Stomach (tissue), 9 donors: Measurements from ENCODE around the gene NPY4R. TPM values are rescaled to one million over a fixed set of nuclear protein-coding genes. Genes with fewer than 3 reads are reported as not detected.
"Not testable (repeated sequence)": the region's sequence is repeated elsewhere in the genome, so short reads cannot be mapped to it uniquely, and the experiment has no call there.

Experiments used
- DNase-seq, 2 donors: peaks; one replicate each; pipeline versions ENCODE4 v3.0.0 to v3.0.0-alpha.2; 2013 to 2019
- H3K27ac ChIP-seq, 5 donors: fragments of 200-600 bp in 4 of 5; sonication (generic) in 4 of 5; one replicate each; pipeline ENCODE4 v1.5.1; 2013 to 2019; ENCODE audit warnings: mild to moderate bottlenecking in 1 of 5, moderate library complexity in 1 of 5
- H3K27me3 ChIP-seq, 3 donors: fragments of 200-600 bp; sonication (generic); one replicate each; pipeline ENCODE4 v1.5.1; 2017 to 2019; ENCODE audit warnings: mixed run types in 1 of 3
- H3K36me3 ChIP-seq, 4 donors: fragments of 200-600 bp; sonication (generic); 1 replicate in 3 of 4; 2 replicates in 1 of 4; pipeline ENCODE4 v1.5.1; 2016 to 2019
- H3K4me1 ChIP-seq, 4 donors: fragments of 200-600 bp; sonication (generic); one replicate each; pipeline ENCODE4 v1.5.1; 2016 to 2019
- H3K4me3 ChIP-seq, 4 donors: fragments of 200-600 bp; sonication (generic) in 3 of 4; one replicate each; pipeline ENCODE4 v1.5.1; 2016 to 2019; ENCODE audit warnings: mild to moderate bottlenecking in 1 of 4
- H3K9me3 ChIP-seq, 4 donors: fragments of 200-600 bp; sonication (generic); one replicate each; pipeline ENCODE4 v1.5.1; 2016 to 2019
- WGBS, 5 donors: extraction: QIAGEN DNeasy Blood & Tissue Kit in 3 of 5; methylation state at CpG; one replicate each; pipeline versions ENCODE4 v1.1.5 to v1.1.7; 2013 to 2018; 5-methylcytosine and 5-hydroxymethylcytosine counted together
- intact Hi-C: fragments of 100-400 bp; cut with DNase I; formaldehyde crosslinking; loops from one replicate; pipeline ENCODE4 v1.15.1; 2023; ENCODE audit warnings: low total_unique reads
- polyA plus RNA-seq, 3 donors: library from polyadenylated mRNA; stranded (reverse); fragments of 200-250 nt; gene quantifications; one replicate each; pipeline ENCODE4 v1.2.3, GENCODE V29; 2013
- total RNA-seq, 5 donors: library from RNA; depleted of rRNA; stranded (reverse); fragments of >200 nt; gene quantifications; one replicate each; pipeline versions ENCODE4 v1.1.0 to v1.2.3, GENCODE V29; 2014 to 2016
- donor health status: healthy with polysubstance abuse.
- donor health status: Bipolar disorder and iron deficiency.
- donor health status: healthy.

Gene NPY4R
- total and polyA plus RNA-seq, 8 donors, result 0.19 to 22.9 (median 3.0) TPM; not detected in 5

GRCh38 chr10:46462276-46462675 lies 3.5 kb downstream of the NPY4R start:
- DNase-seq, result not testable (repeated sequence)
- WGBS, 5 donors, result 80 to 92% (median 87%) methylated on average over 6 of the region's 10 CpGs; no CpG with 5 or more reads in 1 of the 5 donors

GRCh38 chr10:46459579-46459978 lies 6.2 kb downstream of the NPY4R start:
- H3K4me1 ChIP-seq, intact Hi-C loops, H3K27ac ChIP-seq, H3K4me3 ChIP-seq, H3K36me3 ChIP-seq, DNase-seq, H3K27me3 ChIP-seq, H3K9me3 ChIP-seq: not testable (repeated sequence)
- 92% methylated on average over 3 of the region's 7 CpGs; no CpG with 5 or more reads in 4 of the 5 donors for WGBS, 5 donors

More at GRCh38 chr10:46462276-46462675, 3.5 kb downstream of the NPY4R start:
- H3K4me3 ChIP-seq, H3K9me3 ChIP-seq, H3K4me1 ChIP-seq, intact Hi-C loops, H3K27ac ChIP-seq, H3K27me3 ChIP-seq, H3K36me3 ChIP-seq: not testable (repeated sequence)

- H3K36me3 ChIP-seq, DNase-seq, H3K27me3 ChIP-seq, H3K4me1 ChIP-seq, intact Hi-C loops, H3K27ac ChIP-seq, H3K9me3 ChIP-seq, H3K4me3 ChIP-seq: not testable (repeated sequence)
- no CpG with 5 or more reads among the region's 3 CpGs for WGBS, 5 donors
Observed at GRCh38 chr10:46457071-46457470, 8.7 kb downstream of the NPY4R start.

GRCh38 chr10:46455992-46456391 lies 9.8 kb downstream of the NPY4R start:
- H3K4me1 ChIP-seq, H3K4me3 ChIP-seq, intact Hi-C loops, H3K27ac ChIP-seq, H3K9me3 ChIP-seq, H3K27me3 ChIP-seq, DNase-seq, H3K36me3 ChIP-seq: not testable (repeated sequence)
- WGBS, 5 donors, result no CpG with 5 or more reads among the region's 2 CpGs

GRCh38 chr10:46451365-46451764 lies 14.4 kb downstream of the NPY4R start:
- H3K27ac ChIP-seq, H3K27me3 ChIP-seq, H3K4me1 ChIP-seq, H3K36me3 ChIP-seq, intact Hi-C loops, H3K9me3 ChIP-seq, H3K4me3 ChIP-seq: not testable (repeated sequence)
- peak in 1 of 2 donors; percentile 27 for DNase-seq
- 27 to 50% (median 43%) methylated on average over 1 of the region's 1 CpG; no CpG with 5 or more reads in 2 of the 5 donors for whole genome bisulfite sequencing, 5 donors

GRCh38 chr10:46450829-46451228 lies 14.9 kb downstream of the NPY4R start:
- H3K36me3 ChIP-seq, H3K4me1 ChIP-seq, H3K4me3 ChIP-seq, H3K27ac ChIP-seq, H3K9me3 ChIP-seq, H3K27me3 ChIP-seq, intact Hi-C loops: not testable (repeated sequence)
- peak in 1 of 2 donors; percentile 4 for DNase-seq
- 37 to 70% (median 46%) methylated on average over 6 to 7 of the region's 8 CpGs for WGBS, 5 donors

- H3K27ac ChIP-seq, intact Hi-C loops, H3K4me3 ChIP-seq, H3K27me3 ChIP-seq, H3K9me3 ChIP-seq, H3K4me1 ChIP-seq, H3K36me3 ChIP-seq: not testable (repeated sequence)
- DNase-seq, result peak in 1 of 2 donors; percentile 16
- 16 to 67% (median 46%) methylated on average over 1 to 3 of the region's 5 CpGs for WGBS, 5 donors
Observed at GRCh38 chr10:46447439-46447838, 18.3 kb downstream of the NPY4R start.

- 87 to 96% (median 93%) methylated on average over 3 to 4 of the region's 8 CpGs for WGBS, 5 donors
- peaks cover 0 to 15% (median 4%) of the 10 kb centered on the region in 4 donors for H3K4me1 ChIP-seq
- H3K27me3 ChIP-seq, H3K4me3 ChIP-seq, H3K27ac ChIP-seq, DNase-seq, intact Hi-C loops, H3K9me3 ChIP-seq, H3K36me3 ChIP-seq: not testable (repeated sequence)
Observed at GRCh38 chr10:46445389-46446122, 20.2 kb downstream of the NPY4R start.

GRCh38 chr10:46443422-46443821 lies 22.3 kb downstream of the NPY4R start:
- peak in 1 of 2 donors; percentile 29 for DNase-seq
- H3K36me3 ChIP-seq, H3K27ac ChIP-seq, H3K27me3 ChIP-seq, intact Hi-C loops, H3K9me3 ChIP-seq, H3K4me3 ChIP-seq: not testable (repeated sequence)
- peaks cover 0 to 15% (median 4%) of the 10 kb centered on the region in 4 donors for H3K4me1 ChIP-seq
- 0 to 20% (median 8%) methylated on average over 1 of the region's 1 CpG; no CpG with 5 or more reads in 2 of the 5 donors for WGBS, 5 donors

- H3K36me3 ChIP-seq, H3K9me3 ChIP-seq, H3K27ac ChIP-seq, H3K27me3 ChIP-seq, H3K4me3 ChIP-seq, intact Hi-C loops: not testable (repeated sequence)
- 15 to 53% (median 23%) methylated on average over 9 to 10 of the region's 10 CpGs for WGBS, 5 donors
- H3K4me1 ChIP-seq, result peaks cover 0 to 15% (median 4%) of the 10 kb centered on the region in 4 donors
- DNase-seq, result peak in 1 of 2 donors; percentile 37
Observed at GRCh38 chr10:46442706-46443275, 23.0 kb downstream of the NPY4R start.

GRCh38 chr10:46441837-46442278 lies 23.9 kb downstream of the NPY4R start:
- WGBS, 5 donors, result 18 to 49% (median 31%) methylated on average over 3 to 6 of the region's 7 CpGs
- H3K27ac ChIP-seq, intact Hi-C loops, H3K4me3 ChIP-seq, H3K9me3 ChIP-seq, H3K36me3 ChIP-seq, H3K27me3 ChIP-seq: not testable (repeated sequence)
- peaks cover 0 to 15% (median 4%) of the 10 kb centered on the region in 4 donors for H3K4me1 ChIP-seq
- peak in 1 of 2 donors; percentile 68 for DNase-seq

GRCh38 chr10:46440942-46441341 lies 24.8 kb downstream of the NPY4R start:
- H3K4me1 ChIP-seq, result peaks cover 0 to 15% (median 4%) of the 10 kb centered on the region in 4 donors
- DNase-seq, result peak in 1 of 2 donors; percentile 49
- H3K36me3 ChIP-seq, intact Hi-C loops, H3K27me3 ChIP-seq, H3K27ac ChIP-seq, H3K4me3 ChIP-seq, H3K9me3 ChIP-seq: not testable (repeated sequence)
- WGBS, 5 donors, result no CpG with 5 or more reads among the region's 4 CpGs
